ENCODE results near the gene HDAC4. TPM values are rescaled to one million over a fixed set of nuclear protein-coding genes. Genes with fewer than 3 reads are reported as not detected.

The HDAC4 gene
- total and polyA plus RNA-seq, 2 of the 4 experiments (the other 2 are of a cell fraction) = 4.1 to 7.2 TPM

DNA sequence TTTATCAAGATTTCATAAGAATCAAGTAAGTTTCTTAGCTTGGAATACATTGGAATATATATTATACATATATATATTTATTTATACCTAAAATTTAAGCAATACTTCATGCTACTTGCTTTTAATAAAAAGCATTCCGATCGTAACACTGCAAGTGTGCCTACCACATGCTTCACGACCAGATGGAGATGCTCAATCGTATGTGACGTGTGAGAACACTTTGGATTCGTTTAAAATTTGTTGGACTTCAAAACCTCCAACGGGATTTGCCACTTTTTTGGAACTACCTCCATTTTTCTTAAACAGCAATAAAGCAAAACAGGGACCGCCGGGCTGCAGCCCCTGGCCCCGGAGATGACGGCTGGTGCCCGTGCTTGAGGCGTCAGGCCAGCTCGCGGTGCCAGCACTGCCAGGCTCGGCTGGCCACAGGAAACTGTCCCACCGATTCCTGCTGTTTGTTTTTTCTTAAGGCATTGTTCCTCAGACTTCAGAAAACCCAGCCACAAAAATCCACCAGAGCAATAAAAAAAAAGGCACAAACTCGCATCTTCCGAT, 348.9 kb downstream of the HDAC4 start:
- Histone ChIP-seq H4K5ac (ENCODE audit: low read depth, low read length) (no peak overlapping the region), H2BK5ac (ENCODE audit: low read depth, low read length, poor library complexity, severe bottlenecking) (no peak overlapping the region), H3K4me1 (ENCODE audit: control insufficient read depth, insufficient read depth, low read length) (peaks cover 4% of the 10 kb centered on the region), H3K79me1 (ENCODE audit: low read depth in 1 of 2, low read length in 2 of 2) (no peaks in the 10 kb centered on the region), H3K9ac (ENCODE audit: low read depth, low read length) (no peak overlapping the region), H3K4ac (ENCODE audit: low read depth, low read length) (no peak overlapping the region), H4K8ac (ENCODE audit: low read depth in 2 of 2, low read length in 2 of 2) (no peak overlapping the region), H3K4me3 (ENCODE audit: insufficient read depth, low read depth, low read length) (no peak overlapping the region), H2AFZ (replicated peaks; ENCODE audit: low read length, poor library complexity) (no peak overlapping the region), H3K56ac (ENCODE audit: extremely low read depth, insufficient read depth, low read length) (no peak overlapping the region), H3K14ac (replicated peaks; ENCODE audit: low read depth, low read length) (no peak overlapping the region), H3K9me1 (ENCODE audit: insufficient read depth, low read length) (no peaks in the 10 kb centered on the region), H2AK5ac (ENCODE audit: low read depth, low read length) (no peak overlapping the region), H2BK15ac (ENCODE audit: low read depth, low read length) (no peak overlapping the region), H3K4me2 (ENCODE audit: low read depth, low read length) (no peak overlapping the region), H3K27ac (ENCODE audit: insufficient read depth, low read length) (no peak overlapping the region), H3K18ac (ENCODE audit: low read depth, low read length) (no peak overlapping the region), H4K91ac (ENCODE audit: insufficient read depth, low read depth, low read length) (no peak overlapping the region), H2BK20ac (ENCODE audit: low read depth, low read length) (no peak overlapping the region), H4K20me1 (ENCODE audit: insufficient read depth, low read length) (no peaks in the 10 kb centered on the region), H3K23ac (ENCODE audit: low read depth, low read length) (no peak overlapping the region), H3K27me3 (ENCODE audit: control insufficient read depth, insufficient read depth, low read length) (no peaks in the 10 kb centered on the region), H3K9me3 (ENCODE audit: control insufficient read depth, insufficient read depth, low read length) (peaks cover 6% of the 10 kb centered on the region; the same call in 1 of the 2 replicates), H2AK9ac (replicated peaks; ENCODE audit: low read depth, low read length, poor library complexity) (no peak overlapping the region), H2BK120ac (ENCODE audit: low read depth, low read length) (no peak overlapping the region), H3K36me3 (ENCODE audit: control insufficient read depth, insufficient read depth, low read length) (peaks cover 46% of the 10 kb centered on the region)
- no TSS peak for BruUV-seq (replicated peaks)
- no peak for TF ChIP-seq FOS (IDR thresholded peaks at IDR 0.05; ENCODE audit: low read depth, low read length)
- TF ChIP-seq, protein P1, sequence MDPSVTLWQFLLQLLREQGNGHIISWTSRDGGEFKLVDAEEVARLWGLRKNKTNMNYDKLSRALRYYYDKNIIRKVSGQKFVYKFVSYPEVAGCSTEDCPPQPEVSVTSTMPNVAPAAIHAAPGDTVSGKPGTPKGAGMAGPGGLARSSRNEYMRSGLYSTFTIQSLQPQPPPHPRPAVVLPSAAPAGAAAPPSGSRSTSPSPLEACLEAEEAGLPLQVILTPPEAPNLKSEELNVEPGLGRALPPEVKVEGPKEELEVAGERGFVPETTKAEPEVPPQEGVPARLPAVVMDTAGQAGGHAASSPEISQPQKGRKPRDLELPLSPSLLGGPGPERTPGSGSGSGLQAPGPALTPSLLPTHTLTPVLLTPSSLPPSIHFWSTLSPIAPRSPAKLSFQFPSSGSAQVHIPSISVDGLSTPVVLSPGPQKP (IDR thresholded peaks at IDR 0.05; ENCODE audit: borderline replicate concordance, low read depth, low read length) = no peak
- no peak for TF ChIP-seq MAZ (IDR thresholded peaks at IDR 0.05; ENCODE audit: borderline replicate concordance, low read depth, low read length)
- no peak for TF ChIP-seq RCOR1 (IDR thresholded peaks at IDR 0.05; ENCODE audit: insufficient replicate concordance, low read length)
- TF ChIP-seq CHD1 (IDR thresholded peaks at IDR 0.05; ENCODE audit: low read depth, low read length) = no peak
- TF ChIP-seq, protein P2, sequence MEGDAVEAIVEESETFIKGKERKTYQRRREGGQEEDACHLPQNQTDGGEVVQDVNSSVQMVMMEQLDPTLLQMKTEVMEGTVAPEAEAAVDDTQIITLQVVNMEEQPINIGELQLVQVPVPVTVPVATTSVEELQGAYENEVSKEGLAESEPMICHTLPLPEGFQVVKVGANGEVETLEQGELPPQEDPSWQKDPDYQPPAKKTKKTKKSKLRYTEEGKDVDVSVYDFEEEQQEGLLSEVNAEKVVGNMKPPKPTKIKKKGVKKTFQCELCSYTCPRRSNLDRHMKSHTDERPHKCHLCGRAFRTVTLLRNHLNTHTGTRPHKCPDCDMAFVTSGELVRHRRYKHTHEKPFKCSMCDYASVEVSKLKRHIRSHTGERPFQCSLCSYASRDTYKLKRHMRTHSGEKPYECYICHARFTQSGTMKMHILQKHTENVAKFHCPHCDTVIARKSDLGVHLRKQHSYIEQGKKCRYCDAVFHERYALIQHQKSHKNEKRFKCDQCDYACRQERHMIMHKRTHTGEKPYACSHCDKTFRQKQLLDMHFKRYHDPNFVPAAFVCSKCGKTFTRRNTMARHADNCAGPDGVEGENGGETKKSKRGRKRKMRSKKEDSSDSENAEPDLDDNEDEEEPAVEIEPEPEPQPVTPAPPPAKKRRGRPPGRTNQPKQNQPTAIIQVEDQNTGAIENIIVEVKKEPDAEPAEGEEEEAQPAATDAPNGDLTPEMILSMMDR (conservative IDR thresholded peaks at IDR 0.05; ENCODE audit: low read depth, low read length) = no peak
- no peak for TF ChIP-seq CEBPB (IDR thresholded peaks at IDR 0.05; ENCODE audit: low read depth, low read length)
- no peak for TF ChIP-seq RAD21 (IDR thresholded peaks at IDR 0.05; ENCODE audit: low read length)
- TF ChIP-seq MAFK (IDR thresholded peaks at IDR 0.05; ENCODE audit: low read depth, low read length) = no peak
- no peak for TF ChIP-seq RFX5 (IDR thresholded peaks at IDR 0.05; ENCODE audit: low read depth, low read length)
- TF ChIP-seq SMC3 (IDR thresholded peaks at IDR 0.05; ENCODE audit: low read depth, low read length) = no peak
- TF ChIP-seq BHLHE40 (IDR thresholded peaks at IDR 0.05; ENCODE audit: low read depth, low read length) = no peak
- no peak for TF ChIP-seq MXI1 (IDR thresholded peaks at IDR 0.05; ENCODE audit: borderline replicate concordance, low read depth, low read length)
- TF ChIP-seq, protein P3, sequence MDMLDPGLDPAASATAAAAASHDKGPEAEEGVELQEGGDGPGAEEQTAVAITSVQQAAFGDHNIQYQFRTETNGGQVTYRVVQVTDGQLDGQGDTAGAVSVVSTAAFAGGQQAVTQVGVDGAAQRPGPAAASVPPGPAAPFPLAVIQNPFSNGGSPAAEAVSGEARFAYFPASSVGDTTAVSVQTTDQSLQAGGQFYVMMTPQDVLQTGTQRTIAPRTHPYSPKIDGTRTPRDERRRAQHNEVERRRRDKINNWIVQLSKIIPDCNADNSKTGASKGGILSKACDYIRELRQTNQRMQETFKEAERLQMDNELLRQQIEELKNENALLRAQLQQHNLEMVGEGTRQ (IDR thresholded peaks at IDR 0.05; ENCODE audit: low read depth, low read length) = no peak
- no peak for TF ChIP-seq NFE2L2 (IDR thresholded peaks at IDR 0.05; ENCODE audit: low read depth, low read length)
- no peak for TF ChIP-seq POLR2A (IDR thresholded peaks at IDR 0.05; ENCODE audit: low read depth, low read length)
- CTCF ChIA-PET = no interaction called here
- 91% methylated on average over 9 of the region's 19 CpGs; no CpG with 5 or more reads in 1 of the 2 experiments for WGBS, 2 experiments (ENCODE audit: extremely low coverage in 2 of 2, insufficient read length in 1 of 2)
- DNase-seq (no peak), ATAC-seq (ENCODE audit: low read depth) (no peak)
- dilution Hi-C loops (cut with HindIII; ENCODE audit: low sequenced_read_pairs, unreplicated experiment) = no loop called here
- POLR2A ChIA-PET (ENCODE audit: unreplicated experiment) = no interaction called here
- in situ Hi-C loops (cut with MboI; ENCODE audit: low sequenced_read_pairs) = loop anchor here (10.0 kb wide), 1 partner anchor 943 kb away; no protein-coding TSS in a partner anchor
- intact Hi-C loops (cut with micrococcal nuclease) = no loop called here

All from IMR-90 (cell line).